ENCODE results near the gene SLC52A3. TPM values are rescaled to one million over a fixed set of nuclear protein-coding genes. Genes with fewer than 3 reads are reported as not detected.

SLC52A3 gene
- total and polyA plus RNA-seq, 2 donors (not counting 3 experiments of a cell fraction or from before 2014, with no cell fraction given): not detected

DNA sequence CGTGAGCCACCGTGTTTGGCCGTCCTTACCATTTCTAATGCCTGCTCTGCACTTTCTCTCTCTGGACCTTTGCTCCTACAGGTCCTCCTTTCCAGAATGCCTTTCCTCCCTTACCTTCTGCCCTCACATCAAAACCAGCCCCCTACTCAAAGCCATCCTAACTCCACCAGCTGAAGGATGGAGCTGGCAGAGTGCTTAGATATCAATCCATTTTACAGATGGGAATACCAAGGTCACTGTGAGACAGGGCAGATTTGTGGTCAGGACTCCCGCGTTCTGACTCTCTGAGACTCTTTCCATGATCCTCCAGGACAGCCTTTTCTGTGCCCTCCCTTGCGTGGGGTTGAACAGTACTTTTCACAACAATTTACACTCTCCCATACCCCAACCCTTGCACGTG lies 51.0 kb downstream of the SLC52A3 start:
- H3K4me3 ChIP-seq (replicated peaks in 1 of 3; ENCODE audit: insufficient read depth in 1 of 3, low read depth in 1 of 3, low read length in 3 of 3): no peak overlapping the region
- H3K27ac ChIP-seq (ENCODE audit: insufficient read depth, low read depth, low read length): no peak overlapping the region
- no peaks in the 10 kb centered on the region for H3K36me3 ChIP-seq (ENCODE audit: control insufficient read depth in 2 of 2, extremely low read depth in 1 of 2, insufficient read depth in 2 of 2, low read length in 2 of 2)
- no peaks in the 10 kb centered on the region for H4K20me1 ChIP-seq (replicated peaks; ENCODE audit: control insufficient read depth, extremely low read depth, insufficient read depth, low read length)
- POLR2A ChIA-PET: no interaction called here
- no peak overlapping the region for H3K9ac ChIP-seq (replicated peaks; ENCODE audit: extremely low read depth, insufficient read depth, low read length)
- no peak for FAIRE-seq
- no peaks in the 10 kb centered on the region for H3K79me2 ChIP-seq (ENCODE audit: control insufficient read depth, insufficient read depth, low read length)
- no TSS peak for BruUV-seq (replicated peaks)
- H2AFZ ChIP-seq (ENCODE audit: low read depth, low read length): no peak overlapping the region
- TF ChIP-seq, protein P1, sequence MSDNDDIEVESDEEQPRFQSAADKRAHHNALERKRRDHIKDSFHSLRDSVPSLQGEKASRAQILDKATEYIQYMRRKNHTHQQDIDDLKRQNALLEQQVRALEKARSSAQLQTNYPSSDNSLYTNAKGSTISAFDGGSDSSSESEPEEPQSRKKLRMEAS (IDR thresholded peaks at IDR 0.05; ENCODE audit: insufficient read depth, insufficient read length): no peak
- TF ChIP-seq POLR2AphosphoS5 (IDR thresholded peaks at IDR 0.05; ENCODE audit: insufficient read depth, low read depth, low read length): no peak
- TF ChIP-seq JUN (IDR thresholded peaks at IDR 0.05; ENCODE audit: borderline replicate concordance, insufficient read depth, insufficient read length, low read depth): no peak
- TF ChIP-seq CTCF (IDR thresholded peaks at IDR 0.05; ENCODE audit: extremely low read depth in 1 of 2, insufficient read depth in 1 of 2, low read depth in 1 of 2, low read length in 2 of 2): no peak
- no peak for TF ChIP-seq POLR2A (IDR thresholded peaks at IDR 0.05; ENCODE audit: low read depth, low read length)
- TF ChIP-seq GATA2 (IDR thresholded peaks at IDR 0.05; ENCODE audit: insufficient read depth, insufficient read length, low read depth, low read length): no peak
- TF ChIP-seq EZH2 (IDR thresholded peaks at IDR 0.05; ENCODE audit: borderline replicate concordance, low read depth, low read length, severe bottlenecking): no peak
- no peak for TF ChIP-seq FOS (IDR thresholded peaks at IDR 0.05; ENCODE audit: borderline replicate concordance, insufficient read depth, low read length)
- TF ChIP-seq MYC (IDR thresholded peaks at IDR 0.05; ENCODE audit: low read depth, low read length): no peak
- DNase-seq (ENCODE audit: low read depth, low spot score): no peak
- H3K9me1 ChIP-seq (replicated peaks; ENCODE audit: control insufficient read depth, extremely low read depth, insufficient read depth, low read length): no peaks in the 10 kb centered on the region
- no peaks in the 10 kb centered on the region for H3K4me1 ChIP-seq (ENCODE audit: control insufficient read depth, extremely low read depth, insufficient read depth, low read length)
- no peaks in the 10 kb centered on the region for H3K9me3 ChIP-seq (replicated peaks; ENCODE audit: control insufficient read depth, insufficient read depth, low read length)
- intact Hi-C loops (cut with micrococcal nuclease): no loop called here
- CTCF ChIA-PET: interaction anchor here (0.8 to 0.9 kb wide), 2 partner anchors 9 to 10 kb away, joined by 3 read pairs; no protein-coding TSS in a partner anchor
- peaks cover 2 to 4% of the 10 kb centered on the region in 2 experiments for H3K27me3 ChIP-seq (ENCODE audit: control insufficient read depth in 2 of 2, insufficient read depth in 2 of 2, low read length in 2 of 2)
- H3K4me2 ChIP-seq (ENCODE audit: insufficient read depth, low read length): no peak overlapping the region
- dilution Hi-C loops (cut with MboI; ENCODE audit: extremely low pct_ligation_motif_present, low sequenced_read_pairs): no loop called here
